GM12873 (cell line): ENCODE results near the gene HRH4.

Source experiments
- CTCF ChIP-seq: IDR thresholded peaks from 2 replicates; pipeline ENCODE4 v1.5.1; 2012; ENCODE audit warnings: low read depth, mild to moderate bottlenecking, moderate library complexity, low read length, control low read depth; ENCODE audit not compliant: insufficient read depth; ENCODE audit errors: missing control alignments

Gene HRH4

GRCh38 chr18:24494586-24494985, 34.1 kb downstream of the HRH4 start:
- no peak for TF ChIP-seq CTCF

- TF ChIP-seq CTCF, result no peak
Observed at GRCh38 chr18:24497031-24497754, 36.8 kb downstream of the HRH4 start.

- no peak for TF ChIP-seq CTCF
Observed at GRCh38 chr18:24499814-24500213, 39.4 kb downstream of the HRH4 start.

- TF ChIP-seq CTCF, result no peak
Observed at GRCh38 chr18:24500217-24500616, 39.8 kb downstream of the HRH4 start.

GRCh38 chr18:24500766-24501165, 40.3 kb downstream of the HRH4 start:
- TF ChIP-seq CTCF, result no peak

- no peak for TF ChIP-seq CTCF
Observed at GRCh38 chr18:24502667-24503523, 42.5 kb downstream of the HRH4 start.

GRCh38 chr18:24504401-24504800, 44.0 kb downstream of the HRH4 start:
- no peak for TF ChIP-seq CTCF
